ENCODE results near the gene FOXJ2. TPM values are rescaled to one million over a fixed set of nuclear protein-coding genes. Genes with fewer than 3 reads are reported as not detected.

FOXJ2 gene
- polyA plus RNA-seq, 1 of the 3 experiments (the other 2 are of a cell fraction), result 3.4 TPM

- H2AFZ ChIP-seq (ENCODE audit: low read depth), result peak overlapping the region; percentile 63; the same call in 1 of the 2 replicates
- WGBS (ENCODE audit: low lambda C conversion rate), result 37% methylated on average over 6 of the region's 6 CpGs
- CTCF ChIA-PET, result interaction anchor here (0.6 to 0.7 kb wide), 2 partner anchors 14 to 66 kb away, joined by 3 read pairs; no protein-coding TSS in a partner anchor
- no peak for DNase-seq
- H3K36me3 ChIP-seq (replicated peaks in 1 of 2; ENCODE audit: control insufficient read depth in 1 of 2, insufficient read depth in 2 of 2, low read length in 1 of 2), result no peaks in the 10 kb centered on the region
- no peak overlapping the region for H3K9ac ChIP-seq
- POLR2A ChIA-PET, result no interaction called here
- peaks cover 14% of the 10 kb centered on the region for H3F3A ChIP-seq (replicated peaks; ENCODE audit: insufficient read depth)
- no peaks in the 10 kb centered on the region for H3K9me2 ChIP-seq
- no peak overlapping the region for H3K4me2 ChIP-seq
- no peaks in the 10 kb centered on the region for H4K20me1 ChIP-seq (ENCODE audit: insufficient read depth)
- peaks cover 0 to 9% of the 10 kb centered on the region in 2 experiments; a peak in 1 of 4 replicates for H3K4me1 ChIP-seq (ENCODE audit: control insufficient read depth in 1 of 2, insufficient read depth in 2 of 2, low read depth in 1 of 2, low read length in 1 of 2)
- no peaks in the 10 kb centered on the region for H3K9me3 ChIP-seq
- H3K27me3 ChIP-seq (ENCODE audit: insufficient read depth), result no peaks in the 10 kb centered on the region; the same call in 1 of the 2 replicates
- TF ChIP-seq MEF2A (IDR thresholded peaks at IDR 0.05; ENCODE audit: borderline replicate concordance, low read depth) (no peak), POLR2AphosphoS5 (IDR thresholded peaks at IDR 0.05; ENCODE audit: low read depth, low read length) (no peak), TAF1 (IDR thresholded peaks at IDR 0.05; ENCODE audit: borderline replicate concordance, low read depth, low read length) (no peak), REST (IDR thresholded peaks at IDR 0.05; ENCODE audit: low read depth, low read length) (no peak), USF2 (IDR thresholded peaks at IDR 0.05; ENCODE audit: borderline replicate concordance, low read depth, low read length) (no peak)
- H3K79me2 ChIP-seq (ENCODE audit: insufficient read depth), result no peaks in the 10 kb centered on the region
- no peak overlapping the region for H3K27ac ChIP-seq (ENCODE audit: low read depth in 2 of 2, low read length in 1 of 2)
- H3K4me3 ChIP-seq (ENCODE audit: low read depth in 2 of 2, low read length in 1 of 2), result no peak overlapping the region
Observed at GRCh38 chr12:7989827-7990491, 42.6 kb upstream of the FOXJ2 start.

- Histone ChIP-seq H2AFZ (ENCODE audit: low read depth) (no peak overlapping the region), H3K36me3 (replicated peaks in 1 of 2; ENCODE audit: control insufficient read depth in 1 of 2, insufficient read depth in 2 of 2, low read length in 1 of 2) (no peaks in the 10 kb centered on the region), H3F3A (replicated peaks; ENCODE audit: insufficient read depth) (peaks cover 16% of the 10 kb centered on the region), H3K4me2 (no peak overlapping the region), H3K27ac (ENCODE audit: low read depth in 2 of 2, low read length in 1 of 2) (no peak overlapping the region), H3K27me3 (ENCODE audit: insufficient read depth) (no peaks in the 10 kb centered on the region; the same call in 1 of the 2 replicates), H3K79me2 (ENCODE audit: insufficient read depth) (no peaks in the 10 kb centered on the region), H3K9me2 (no peaks in the 10 kb centered on the region), H4K20me1 (ENCODE audit: insufficient read depth) (no peaks in the 10 kb centered on the region), H3K9ac (no peak overlapping the region), H3K4me3 (ENCODE audit: low read depth in 2 of 2, low read length in 1 of 2) (no peak overlapping the region), H3K4me1 (ENCODE audit: control insufficient read depth in 1 of 2, insufficient read depth in 2 of 2, low read depth in 1 of 2, low read length in 1 of 2) (peaks cover 0 to 10% of the 10 kb centered on the region in 2 experiments; a peak in 1 of 4 replicates), H3K9me3 (no peaks in the 10 kb centered on the region)
- ChIA-PET POLR2A (no interaction called here), CTCF (interaction anchor here (1.2 to 1.6 kb wide), 2 partner anchors 19 to 87 kb away, joined by 4 read pairs; no protein-coding TSS in a partner anchor)
- 62% methylated on average over 1 of the region's 1 CpG for WGBS (ENCODE audit: low lambda C conversion rate)
- no peak for DNase-seq
- TF ChIP-seq TAF1 (IDR thresholded peaks at IDR 0.05; ENCODE audit: borderline replicate concordance, low read depth, low read length), result no peak
- TF ChIP-seq, protein P1, sequence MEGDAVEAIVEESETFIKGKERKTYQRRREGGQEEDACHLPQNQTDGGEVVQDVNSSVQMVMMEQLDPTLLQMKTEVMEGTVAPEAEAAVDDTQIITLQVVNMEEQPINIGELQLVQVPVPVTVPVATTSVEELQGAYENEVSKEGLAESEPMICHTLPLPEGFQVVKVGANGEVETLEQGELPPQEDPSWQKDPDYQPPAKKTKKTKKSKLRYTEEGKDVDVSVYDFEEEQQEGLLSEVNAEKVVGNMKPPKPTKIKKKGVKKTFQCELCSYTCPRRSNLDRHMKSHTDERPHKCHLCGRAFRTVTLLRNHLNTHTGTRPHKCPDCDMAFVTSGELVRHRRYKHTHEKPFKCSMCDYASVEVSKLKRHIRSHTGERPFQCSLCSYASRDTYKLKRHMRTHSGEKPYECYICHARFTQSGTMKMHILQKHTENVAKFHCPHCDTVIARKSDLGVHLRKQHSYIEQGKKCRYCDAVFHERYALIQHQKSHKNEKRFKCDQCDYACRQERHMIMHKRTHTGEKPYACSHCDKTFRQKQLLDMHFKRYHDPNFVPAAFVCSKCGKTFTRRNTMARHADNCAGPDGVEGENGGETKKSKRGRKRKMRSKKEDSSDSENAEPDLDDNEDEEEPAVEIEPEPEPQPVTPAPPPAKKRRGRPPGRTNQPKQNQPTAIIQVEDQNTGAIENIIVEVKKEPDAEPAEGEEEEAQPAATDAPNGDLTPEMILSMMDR (IDR thresholded peaks at IDR 0.05), result no peak
- TF ChIP-seq SIN3A (IDR thresholded peaks at IDR 0.05; ENCODE audit: borderline replicate concordance, low read depth, low read length), result no peak
- TF ChIP-seq RCOR1 (IDR thresholded peaks at IDR 0.05; ENCODE audit: low read length), result no peak
- TF ChIP-seq ELF1 (IDR thresholded peaks at IDR 0.05), result no peak
- no peak for TF ChIP-seq EP300 (IDR thresholded peaks at IDR 0.05; ENCODE audit: borderline replicate concordance in 1 of 2, low read depth in 1 of 2, low read length in 1 of 2)
- TF ChIP-seq MXI1 (IDR thresholded peaks at IDR 0.05; ENCODE audit: low read depth, low read length), result no peak
- no peak for TF ChIP-seq GATA2 (CRISPR knock-in tag; IDR thresholded peaks at IDR 0.05)
- TF ChIP-seq, protein P2, sequence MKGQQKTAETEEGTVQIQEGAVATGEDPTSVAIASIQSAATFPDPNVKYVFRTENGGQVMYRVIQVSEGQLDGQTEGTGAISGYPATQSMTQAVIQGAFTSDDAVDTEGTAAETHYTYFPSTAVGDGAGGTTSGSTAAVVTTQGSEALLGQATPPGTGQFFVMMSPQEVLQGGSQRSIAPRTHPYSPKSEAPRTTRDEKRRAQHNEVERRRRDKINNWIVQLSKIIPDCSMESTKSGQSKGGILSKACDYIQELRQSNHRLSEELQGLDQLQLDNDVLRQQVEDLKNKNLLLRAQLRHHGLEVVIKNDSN (IDR thresholded peaks at IDR 0.05; ENCODE audit: borderline replicate concordance, low read depth), result no peak
- TF ChIP-seq REST (IDR thresholded peaks at IDR 0.05; ENCODE audit: low read depth, low read length), result no peak
- TF ChIP-seq GABPA (IDR thresholded peaks at IDR 0.05; ENCODE audit: low read depth), result no peak
Observed at GRCh38 chr12:7991535-7991934, 41.0 kb upstream of the FOXJ2 start.

All from SK-N-SH (cell line).